NT2/D1 (cell line): Measurements from ENCODE around the gene ZSCAN5B.

Source experiments
- SUZ12 ChIP-seq: IDR thresholded peaks from 2 replicates; pipeline ENCODE4 v1.6.1; 2011; ENCODE audit not compliant: insufficient read length, insufficient read depth; ENCODE audit errors: extremely low read depth
- YY1 ChIP-seq: IDR thresholded peaks from 2 replicates; pipeline ENCODE4 v1.6.1; 2011; ENCODE audit not compliant: insufficient read length, insufficient read depth
- ZNF274 ChIP-seq: IDR thresholded peaks from 2 replicates; pipeline ENCODE4 v1.6.1; 2011; ENCODE audit warnings: mild to moderate bottlenecking, low read depth, low read length

DNA sequence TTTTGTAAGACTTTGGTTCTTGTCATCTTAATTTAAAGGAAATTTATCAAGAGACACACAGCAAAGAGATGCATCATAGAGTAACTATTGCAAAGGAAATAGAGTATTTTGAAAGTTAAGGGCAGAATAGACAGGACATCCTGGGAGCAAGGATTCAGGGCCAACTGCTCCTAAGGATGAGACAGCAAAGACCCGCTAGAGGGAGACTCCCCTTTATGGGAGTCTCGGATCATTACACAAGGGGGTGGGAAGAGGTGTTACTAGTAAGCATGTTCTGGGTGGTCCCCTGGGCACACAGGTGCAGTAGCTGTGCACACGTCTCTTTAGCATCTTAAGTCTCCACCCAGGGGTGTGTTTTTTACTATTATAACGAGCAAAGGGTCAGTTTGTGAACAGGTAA is 14.1 kb upstream of the ZSCAN5B start:
- TF ChIP-seq YY1, result no peak
- TF ChIP-seq ZNF274, result no peak
- no peak for TF ChIP-seq SUZ12
